B cell (primary cell): Measurements from ENCODE around the gene FAM120B. TPM values are rescaled to one million over a fixed set of nuclear protein-coding genes. Genes with fewer than 3 reads are reported as not detected.

ENCODE experiments used
- ATAC-seq: fragments of 200-7000 bp; cut with Tn5 transposase; one replicate; pipeline ENCODE4 v1.10.0; 2021; ENCODE audit warnings: low read depth, mild to moderate bottlenecking, moderate number of reproducible peaks, moderate library complexity
- CTCF ChIA-PET: fragments of 350-600 bp; sonication (Branson Sonifier 250); formaldehyde crosslinking; loops from one replicate; lab custom pipeline; 2021; ENCODE audit warnings: antibody characterized with exemption, inconsistent platforms; lab: Charles Lee
- POLR2A ChIA-PET: fragments of 350-600 bp; sonication (Branson Sonifier 250); formaldehyde crosslinking; loops from one replicate; lab custom pipeline; 2021; ENCODE audit warnings: antibody characterized with exemption; lab: Charles Lee
- DNase-seq: peaks from one replicate; pipeline ENCODE4 v3.0.0; 2013
- H2AFZ ChIP-seq: 2 replicates; pipeline ENCODE4 v1.6.1; 2012; ENCODE audit warnings: mild to moderate bottlenecking, low read depth, low read length; ENCODE audit not compliant: insufficient read depth, poor library complexity, severe bottlenecking
- H3K27ac ChIP-seq, 2 donors: 1 replicate in 1 of 2; 2 replicates in 1 of 2; pipeline ENCODE4 v1.5.1; 2012 to 2013; ENCODE audit warnings: low read length in 2 of 2, mild to moderate bottlenecking in 2 of 2, moderate library complexity in 1 of 2
- H3K27me3 ChIP-seq, 4 experiments: fragments of 200-600 bp in 1 of 4; sonication (generic) in 1 of 4; replicated peaks in 1 of 4; 1 replicate in 2 of 4; 2 replicates in 2 of 4; pipeline versions ENCODE4 v1.6.1 to v1.7.0; 2013 to 2016; ENCODE audit warnings: low read length in 3 of 4, mild to moderate bottlenecking in 2 of 4, mixed read lengths in 1 of 4, moderate library complexity in 1 of 4; ENCODE audit not compliant: insufficient read depth in 4 of 4, control insufficient read depth in 3 of 4; ENCODE audit errors: control extremely low read depth in 1 of 4
- H3K36me3 ChIP-seq, 2 experiments: replicated peaks in 1 of 2; 1 replicate in 1 of 2; 2 replicates in 1 of 2; pipeline versions ENCODE4 v1.6.1 to v1.7.1; 2013; ENCODE audit warnings: low read length in 1 of 2; ENCODE audit not compliant: insufficient read depth in 2 of 2, control insufficient read depth in 1 of 2; ENCODE audit errors: control extremely low read depth in 1 of 2, extremely low read depth in 1 of 2
- H3K4me1 ChIP-seq, 2 donors: fragments of 200-600 bp in 1 of 2; sonication (generic) in 1 of 2; 1 replicate in 1 of 2; 2 replicates in 1 of 2; pipeline versions ENCODE4 v1.5.1 to v1.6.1; 2013 to 2017; ENCODE audit warnings: low read length in 2 of 2; ENCODE audit not compliant: control insufficient read depth in 2 of 2, insufficient read depth in 2 of 2
- H3K4me2 ChIP-seq: replicated peaks from 2 replicates; pipeline ENCODE3; 2012; ENCODE audit warnings: mild to moderate bottlenecking, low read depth, low read length; ENCODE audit not compliant: poor library complexity, severe bottlenecking
- H3K4me3 ChIP-seq, 5 experiments: fragments of 200-600 bp in 1 of 5; sonication (generic) in 1 of 5; 1 replicate in 3 of 5; 2 replicates in 2 of 5; pipeline versions ENCODE4 v1.5.1 to v1.7.0; 2011 to 2016; ENCODE audit warnings: low read length in 4 of 5, mild to moderate bottlenecking in 4 of 5, low read depth in 2 of 5, control low read depth in 1 of 5, moderate library complexity in 1 of 5; ENCODE audit not compliant: insufficient read depth in 1 of 5; ENCODE audit errors: control extremely low read depth in 1 of 5, extremely low read depth in 1 of 5
- H3K79me2 ChIP-seq: fragments of 200-600 bp; sonication (generic); one replicate; pipeline ENCODE4 v1.6.0; 2016; ENCODE audit warnings: low read length; ENCODE audit not compliant: control insufficient read depth, insufficient read depth
- H3K9ac ChIP-seq: fragments of 200-600 bp; sonication (generic); 2 replicates; pipeline ENCODE4 v1.6.1; 2017; ENCODE audit warnings: mild to moderate bottlenecking, low read length, moderate library complexity
- H3K9me3 ChIP-seq, 3 donors: one replicate each; pipeline versions ENCODE4 v1.6.1 to v1.7.1; 2013; ENCODE audit warnings: low read length in 2 of 3; ENCODE audit not compliant: control insufficient read depth in 2 of 3, insufficient read depth in 1 of 3; ENCODE audit errors: control extremely low read depth in 1 of 3
- H4K20me1 ChIP-seq: 2 replicates; pipeline ENCODE4 v1.6.0; 2012; ENCODE audit warnings: mild to moderate bottlenecking, low read length; ENCODE audit not compliant: insufficient read depth, control insufficient read depth, poor library complexity, severe bottlenecking
- H3K27ac Mint-ChIP-seq: one replicate; pipeline ENCODE4 v1.8.0; 2021; ENCODE audit warnings: mixed read lengths
- H3K27me3 Mint-ChIP-seq: one replicate; pipeline ENCODE4 v1.8.0; 2021; ENCODE audit warnings: mixed read lengths
- H3K4me1 Mint-ChIP-seq: one replicate; pipeline ENCODE4 v1.8.0; 2021; ENCODE audit warnings: mixed read lengths
- H3K4me3 Mint-ChIP-seq: one replicate; pipeline ENCODE4 v1.8.0; 2021; ENCODE audit warnings: mixed read lengths
- H3K9me3 Mint-ChIP-seq: one replicate; pipeline ENCODE4 v1.8.0; 2022; ENCODE audit warnings: mixed read lengths; ENCODE audit not compliant: insufficient read depth
- CTCF ChIP-seq: fragments of 200-600 bp; IDR thresholded peaks from one replicate; pipeline ENCODE4 v1.8.0; 2022; ENCODE audit warnings: antibody characterized with exemption, mild to moderate bottlenecking
- EZH2 ChIP-seq: IDR thresholded peaks from 2 replicates; pipeline ENCODE4 v1.6.1; 2012; ENCODE audit warnings: borderline replicate concordance, low read depth, mild to moderate bottlenecking, moderate library complexity, low read length; ENCODE audit not compliant: insufficient read depth, poor library complexity, severe bottlenecking
- WGBS: methylation state at CpG from one replicate; pipeline ENCODE4 v1.1.5; 2013; ENCODE audit warnings: missing lambda C conversion rate; ENCODE audit not compliant: insufficient coverage; 5-methylcytosine and 5-hydroxymethylcytosine counted together
- intact Hi-C: fragments of 100-400 bp; cut with micrococcal nuclease; formaldehyde crosslinking; loops from one replicate; pipeline ENCODE4 v1.10.0; 2022
- polyA plus RNA-seq: library from polyadenylated mRNA; depleted of rRNA; stranded (reverse); fragments of >200 nt; gene quantifications from 2 replicates; pipeline ENCODE4 v1.2.3, GENCODE V29; 2012
- total RNA-seq, 2 donors: library from RNA; stranded (reverse); fragments of 120-200 nt in 1 of 2; gene quantifications; 1 replicate in 1 of 2; 2 replicates in 1 of 2; pipeline versions ENCODE4 v1.2.3 to v1.2.4, GENCODE V29; 2013 to 2022

Gene FAM120B
- total and polyA plus RNA-seq, 2 donors (not counting 1 experiment from before 2014, with no cell fraction given), result 12.5 to 51.7 TPM

GRCh38 chr6:170451762-170452651 lies 145.4 kb downstream of the FAM120B start:
- Mint-ChIP-seq H3K27me3 (no peaks in the 10 kb centered on the region), H3K4me1 (no peaks in the 10 kb centered on the region), H3K4me3 (no peak overlapping the region), H3K9me3 (peaks cover 3% of the 10 kb centered on the region), H3K27ac (no peak overlapping the region)
- no peak for DNase-seq
- H4K20me1 ChIP-seq, result no peaks in the 10 kb centered on the region
- H3K27ac ChIP-seq, result no peak overlapping the region
- H3K36me3 ChIP-seq, result no peaks in the 10 kb centered on the region
- ATAC-seq, result no peak
- no peak overlapping the region for H3K4me3 ChIP-seq
- POLR2A ChIA-PET, result no interaction called here
- H3K4me2 ChIP-seq, result no peak overlapping the region
- CTCF ChIA-PET, result no interaction called here
- no peak overlapping the region for H2AFZ ChIP-seq
- TF ChIP-seq CTCF (no peak), EZH2 (no peak)
- peaks cover 0 to 18% (median 0%) of the 10 kb centered on the region in 3 donors for H3K9me3 ChIP-seq
- WGBS, result 97% methylated on average over 20 of the region's 20 CpGs
- H3K9ac ChIP-seq, result no peak overlapping the region
- intact Hi-C loops, result no loop called here
- no peaks in the 10 kb centered on the region for H3K79me2 ChIP-seq
- H3K4me1 ChIP-seq, result no peaks in the 10 kb centered on the region
- H3K27me3 ChIP-seq, result no peaks in the 10 kb centered on the region
